ENCODE results near the gene KRTAP19-8.
A peak's percentile ranks its signal among the peaks of the same experiment; 100 is the strongest.

The KRTAP19-8 gene

GRCh38 chr21:31011412-31011811, 26.9 kb downstream of the KRTAP19-8 start:
- no peak for DNase-seq

GRCh38 chr21:31008355-31008754, 29.9 kb downstream of the KRTAP19-8 start:
- DNase-seq = no peak

DNA sequence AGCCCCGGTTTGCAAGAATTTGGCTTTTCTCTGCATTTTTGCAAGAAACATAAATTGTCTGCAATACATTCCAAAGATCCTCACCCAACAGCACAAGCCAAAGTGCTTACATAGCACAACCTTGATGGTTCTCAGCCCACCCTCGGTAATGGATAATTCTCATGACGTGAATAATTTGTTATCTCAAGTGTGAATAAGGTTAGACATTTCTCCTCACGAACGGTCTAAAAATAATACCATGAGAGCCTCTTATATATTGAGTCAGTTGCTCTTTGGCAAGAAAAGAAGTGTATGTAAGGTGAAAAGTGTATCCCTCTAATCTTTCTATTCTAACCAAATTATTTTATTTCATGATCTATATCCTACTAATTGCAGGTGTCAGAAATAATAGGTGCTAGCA, 33.3 kb downstream of the KRTAP19-8 start:
- DNase-seq = no peak

- DNase-seq = no peak
Observed at GRCh38 chr21:31003471-31003870, 34.8 kb downstream of the KRTAP19-8 start.

- no peak for DNase-seq
Observed at GRCh38 chr21:30997541-30997940, 40.7 kb downstream of the KRTAP19-8 start.

- DNase-seq = no peak
Observed at GRCh38 chr21:30996728-30997127, 41.5 kb downstream of the KRTAP19-8 start.

DNA sequence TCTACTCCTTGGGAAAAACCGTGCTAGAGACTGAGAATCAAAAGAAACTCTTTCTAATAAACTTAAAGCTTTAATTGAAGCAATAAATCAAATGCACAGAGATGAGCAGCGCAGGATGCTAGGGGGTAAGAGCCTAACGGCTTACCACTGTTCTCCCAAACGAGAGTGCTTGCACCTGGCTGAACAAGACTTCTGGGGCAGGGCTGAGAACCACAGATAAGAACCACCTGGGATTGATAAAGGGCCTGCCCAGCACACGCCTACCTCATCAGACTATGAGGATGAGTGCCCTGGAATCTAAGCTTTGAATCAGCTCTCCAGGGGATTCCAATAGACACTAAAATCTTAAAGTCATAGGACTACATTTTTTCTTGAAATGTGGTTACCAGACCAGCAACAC, 43.3 kb downstream of the KRTAP19-8 start:
- DNase-seq = peak; percentile 24

- DNase-seq = peak; percentile 90
Observed at GRCh38 chr21:30990514-30991262, 47.6 kb downstream of the KRTAP19-8 start.

GRCh38 chr21:30988706-30989105, 49.6 kb downstream of the KRTAP19-8 start:
- no peak for DNase-seq

Measured in NCI-H69 (cell line).